Calu3 (cell line): ENCODE measurements around the gene MAD1L1. TPM values are rescaled to one million over a fixed set of nuclear protein-coding genes. Genes with fewer than 3 reads are reported as not detected.

Experiments
- BruUV-seq: library from RNA; stranded (reverse); fragments of 400-500 nt; replicated peaks from 2 replicates; lab custom pipeline; 2021; lab: Mats Ljungman, UMichigan
- CTCF ChIA-PET: fragments of 300-600 bp; sonication (Branson Sonifier 250); formaldehyde crosslinking; loops from one replicate; lab custom pipeline; 2022; ENCODE audit warnings: antibody characterized with exemption; lab: Charles Lee
- DNase-seq: peaks from one replicate; pipeline ENCODE4 v3.0.0; 2022
- H3K27ac Mint-ChIP-seq: one replicate; pipeline ENCODE4 v1.8.0; 2022; ENCODE audit warnings: mixed read lengths; ENCODE audit not compliant: unreplicated experiment
- H3K27me3 Mint-ChIP-seq: one replicate; pipeline ENCODE4 v1.8.0; 2022; ENCODE audit warnings: mixed read lengths; ENCODE audit not compliant: unreplicated experiment
- H3K36me3 Mint-ChIP-seq: one replicate; pipeline ENCODE4 v1.8.0; 2022; ENCODE audit warnings: mild to moderate bottlenecking, moderate library complexity, mixed read lengths; ENCODE audit not compliant: insufficient read depth, unreplicated experiment
- H3K4me1 Mint-ChIP-seq: one replicate; pipeline ENCODE4 v1.8.0; 2022; ENCODE audit warnings: mild to moderate bottlenecking, low read depth, mixed read lengths; ENCODE audit not compliant: unreplicated experiment
- H3K4me3 Mint-ChIP-seq: one replicate; pipeline ENCODE4 v1.8.0; 2022; ENCODE audit warnings: mild to moderate bottlenecking, low read depth, moderate library complexity, mixed read lengths; ENCODE audit not compliant: unreplicated experiment
- H3K9me3 Mint-ChIP-seq: one replicate; pipeline ENCODE4 v1.8.0; 2022; ENCODE audit warnings: low read depth, mixed read lengths; ENCODE audit not compliant: unreplicated experiment
- intact Hi-C: fragments of 100-400 bp; cut with micrococcal nuclease; formaldehyde crosslinking; loops from one replicate; pipeline ENCODE4 v1.10.0; 2022; ENCODE audit not compliant: unreplicated experiment
- total RNA-seq: library from RNA; stranded (reverse); gene quantifications from 2 replicates; pipeline ENCODE4 v1.2.3, GENCODE V29; 2022
- TF ChIP-seq, protein P1 (sequence below): fragments of 200-600 bp; IDR thresholded peaks from one replicate; pipeline ENCODE4 v1.8.0; 2022; ENCODE audit warnings: antibody characterized with exemption; ENCODE audit not compliant: unreplicated experiment

The MAD1L1 gene
- total RNA-seq, 1 experiment from 2014 or later = 86.0 TPM

DNA sequence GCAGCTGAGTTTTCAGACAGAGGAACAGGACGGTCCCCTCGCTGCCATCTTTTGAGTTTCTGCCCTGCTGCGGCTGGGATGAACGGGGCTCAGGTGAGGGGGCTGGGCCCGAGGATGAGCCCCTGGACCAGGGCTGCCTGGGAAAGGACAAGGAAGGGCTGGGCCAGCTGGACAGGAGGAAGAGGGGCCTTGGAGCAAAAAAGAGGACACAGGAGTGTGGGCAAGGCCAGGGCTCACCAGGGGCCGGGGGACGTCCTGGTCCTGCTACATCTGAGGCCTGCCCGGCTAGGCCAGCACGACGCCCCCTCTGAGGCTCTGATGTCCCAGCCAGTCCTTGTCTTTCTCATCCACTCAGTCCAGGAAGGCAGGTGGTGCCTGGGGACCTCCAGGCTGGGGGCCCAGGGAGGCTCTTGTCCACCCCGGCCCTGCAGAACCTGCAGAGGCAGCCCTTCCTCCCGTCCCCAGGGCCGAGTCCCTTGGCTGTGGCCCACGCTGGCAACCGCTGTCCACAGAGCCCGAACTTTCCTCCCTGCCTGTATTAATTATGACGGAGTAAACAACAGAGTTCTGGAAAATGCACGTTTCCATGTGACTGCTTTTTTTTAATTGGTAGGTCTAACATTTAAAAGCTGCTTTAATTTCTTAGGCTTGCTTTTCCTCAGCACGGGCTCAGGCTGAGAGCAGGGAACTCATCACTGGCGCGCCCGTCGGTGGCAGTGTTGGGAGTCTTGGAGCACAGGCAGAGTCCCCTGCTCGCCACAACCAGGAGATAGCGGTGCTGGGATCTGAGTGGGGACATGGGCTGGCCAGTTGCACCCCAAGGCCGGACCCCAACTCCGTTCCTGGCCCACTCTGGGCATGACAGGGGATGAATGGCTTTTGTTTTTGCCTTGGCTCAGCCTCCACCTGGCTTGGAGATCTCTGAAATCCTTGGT lies 375.0 kb downstream of the MAD1L1 start:
- peaks cover 15% of the 10 kb centered on the region for H3K36me3 Mint-ChIP-seq
- no peak for DNase-seq
- H3K4me1 Mint-ChIP-seq = no peaks in the 10 kb centered on the region
- H3K27ac Mint-ChIP-seq = no peak overlapping the region
- TF ChIP-seq, protein P1, sequence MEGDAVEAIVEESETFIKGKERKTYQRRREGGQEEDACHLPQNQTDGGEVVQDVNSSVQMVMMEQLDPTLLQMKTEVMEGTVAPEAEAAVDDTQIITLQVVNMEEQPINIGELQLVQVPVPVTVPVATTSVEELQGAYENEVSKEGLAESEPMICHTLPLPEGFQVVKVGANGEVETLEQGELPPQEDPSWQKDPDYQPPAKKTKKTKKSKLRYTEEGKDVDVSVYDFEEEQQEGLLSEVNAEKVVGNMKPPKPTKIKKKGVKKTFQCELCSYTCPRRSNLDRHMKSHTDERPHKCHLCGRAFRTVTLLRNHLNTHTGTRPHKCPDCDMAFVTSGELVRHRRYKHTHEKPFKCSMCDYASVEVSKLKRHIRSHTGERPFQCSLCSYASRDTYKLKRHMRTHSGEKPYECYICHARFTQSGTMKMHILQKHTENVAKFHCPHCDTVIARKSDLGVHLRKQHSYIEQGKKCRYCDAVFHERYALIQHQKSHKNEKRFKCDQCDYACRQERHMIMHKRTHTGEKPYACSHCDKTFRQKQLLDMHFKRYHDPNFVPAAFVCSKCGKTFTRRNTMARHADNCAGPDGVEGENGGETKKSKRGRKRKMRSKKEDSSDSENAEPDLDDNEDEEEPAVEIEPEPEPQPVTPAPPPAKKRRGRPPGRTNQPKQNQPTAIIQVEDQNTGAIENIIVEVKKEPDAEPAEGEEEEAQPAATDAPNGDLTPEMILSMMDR = no peak
- H3K27me3 Mint-ChIP-seq = no peaks in the 10 kb centered on the region
- H3K9me3 Mint-ChIP-seq = no peaks in the 10 kb centered on the region
- BruUV-seq = no TSS peak
- CTCF ChIA-PET = no interaction called here
- no peak overlapping the region for H3K4me3 Mint-ChIP-seq
- intact Hi-C loops = no loop called here

DNA sequence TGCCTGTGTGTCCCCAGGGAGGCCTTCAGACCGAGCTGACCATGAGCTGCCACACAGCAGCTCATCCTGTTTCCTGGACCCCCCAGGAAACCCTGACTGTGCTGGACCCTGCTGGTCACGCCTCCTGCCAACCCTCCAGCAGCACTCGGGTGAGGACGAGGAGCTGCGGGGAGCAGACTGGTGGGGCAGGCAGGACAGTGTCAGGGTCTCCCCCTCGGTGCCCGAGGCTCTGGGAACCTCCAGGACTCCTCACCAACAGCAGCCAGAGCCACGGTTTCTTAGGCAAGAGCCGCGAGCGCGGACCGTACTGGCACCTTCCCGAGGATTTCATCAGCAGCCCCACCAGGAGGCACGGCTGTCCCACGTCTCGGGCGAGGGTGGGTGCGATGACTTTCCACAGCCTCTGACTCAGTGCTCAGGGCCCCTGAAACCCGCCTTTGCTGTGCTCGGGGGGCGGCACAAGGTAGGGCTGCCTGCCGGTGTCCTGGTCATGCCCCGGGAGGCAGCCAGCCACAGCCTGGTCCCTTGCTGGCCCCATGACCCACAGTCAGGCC lies 375.8 kb downstream of the MAD1L1 start:
- CTCF ChIA-PET = no interaction called here
- intact Hi-C loops = no loop called here

DNA sequence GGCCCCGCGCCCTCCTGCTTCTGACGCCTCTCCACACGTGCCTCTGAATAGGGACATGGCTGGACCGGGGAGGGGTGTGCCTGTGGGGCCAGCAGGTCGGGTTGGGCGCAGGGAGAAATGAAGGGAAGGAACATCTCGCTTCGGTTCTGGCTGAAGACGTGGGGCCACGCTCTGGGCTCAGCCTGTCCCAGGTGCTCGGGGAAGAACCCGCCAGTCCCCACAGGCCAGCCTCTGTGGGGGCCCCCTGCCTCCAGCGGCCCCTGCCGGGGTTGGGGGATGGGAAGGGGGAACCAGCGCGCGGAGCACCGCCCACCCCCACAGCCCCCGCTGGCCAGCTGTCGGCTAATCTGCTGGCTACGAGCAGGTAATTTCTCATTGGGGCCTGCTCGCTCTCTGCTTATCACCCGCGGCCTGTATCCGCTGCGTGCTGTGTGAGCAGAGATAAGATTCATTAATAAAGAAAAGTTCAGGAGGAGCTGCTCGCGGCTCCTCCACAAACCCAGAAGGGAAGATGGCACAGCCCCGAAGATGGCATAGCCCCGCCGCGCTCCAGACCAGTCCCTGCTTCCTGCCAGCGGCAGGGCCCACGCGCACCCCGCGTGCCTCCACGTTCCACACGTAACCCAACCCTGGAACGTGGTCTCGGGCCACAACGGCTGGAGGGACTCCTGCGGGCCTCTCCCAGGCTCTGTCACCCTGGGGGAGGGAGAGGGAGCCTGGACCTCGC lies 376.4 kb downstream of the MAD1L1 start:
- no peaks in the 10 kb centered on the region for H3K4me1 Mint-ChIP-seq
- H3K27me3 Mint-ChIP-seq = no peaks in the 10 kb centered on the region
- H3K4me3 Mint-ChIP-seq = no peak overlapping the region
- H3K9me3 Mint-ChIP-seq = no peaks in the 10 kb centered on the region
- peaks cover 21% of the 10 kb centered on the region for H3K36me3 Mint-ChIP-seq
- no TSS peak for BruUV-seq
- DNase-seq = no peak
- intact Hi-C loops = no loop called here
- no peak overlapping the region for H3K27ac Mint-ChIP-seq
- CTCF ChIA-PET = no interaction called here
- TF ChIP-seq, protein P1 = no peak

More for the DNA sequence above, 375.8 kb downstream of the MAD1L1 start:
- TF ChIP-seq, protein P1 = no peak
- Mint-ChIP-seq H3K4me3 (no peak overlapping the region), H3K9me3 (no peaks in the 10 kb centered on the region), H3K36me3 (peaks cover 15% of the 10 kb centered on the region), H3K27me3 (no peaks in the 10 kb centered on the region), H3K4me1 (no peaks in the 10 kb centered on the region), H3K27ac (no peak overlapping the region)
- DNase-seq = no peak
- no TSS peak for BruUV-seq

DNA sequence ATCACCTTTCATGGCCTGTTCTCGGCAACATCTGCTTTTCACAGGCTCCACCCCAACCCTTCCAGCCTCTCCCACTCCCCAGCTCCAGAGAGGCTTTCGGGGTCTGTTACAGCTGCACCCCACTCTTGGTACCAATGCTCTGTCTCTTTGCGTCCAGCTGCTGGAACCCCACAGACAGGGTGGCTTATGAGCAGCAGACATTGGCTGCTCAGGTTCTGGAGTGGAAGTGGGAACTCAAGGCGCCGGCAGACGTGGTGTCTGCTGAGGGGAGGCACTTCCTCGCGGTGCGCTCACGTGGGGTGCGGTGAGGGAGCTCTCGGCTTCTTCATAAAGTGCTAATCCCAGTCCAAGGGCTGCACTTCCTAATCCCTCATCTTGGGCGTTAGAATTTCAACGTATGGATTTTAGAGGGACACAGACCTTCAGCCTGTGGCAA lies 377.0 kb downstream of the MAD1L1 start:
- Mint-ChIP-seq H3K9me3 (no peaks in the 10 kb centered on the region), H3K4me1 (no peaks in the 10 kb centered on the region), H3K27ac (no peak overlapping the region), H3K4me3 (no peak overlapping the region), H3K36me3 (peaks cover 21% of the 10 kb centered on the region), H3K27me3 (no peaks in the 10 kb centered on the region)
- no peak for DNase-seq
- CTCF ChIA-PET = no interaction called here
- intact Hi-C loops = no loop called here
- BruUV-seq = no TSS peak
- TF ChIP-seq, protein P1 = no peak
